Liver (tissue), 9 donors: ENCODE measurements around the gene ANO8. TPM values are rescaled to one million over a fixed set of nuclear protein-coding genes. Genes with fewer than 3 reads are reported as not detected.

Experiments used
- DNase-seq: peaks from one replicate; pipeline ENCODE4 v3.0.0-alpha.2; 2017; ENCODE audit warnings: low spot score
- H3K27ac ChIP-seq, 2 donors: one replicate each; pipeline ENCODE4 v1.7.0; 2013; ENCODE audit warnings: inconsistent platforms in 2 of 2, low read length in 2 of 2, control low read depth in 1 of 2, low read depth in 1 of 2, mild to moderate bottlenecking in 1 of 2
- H3K27me3 ChIP-seq, 4 donors: one replicate each; pipeline versions ENCODE4 v1.6.1 to v1.7.0; 2013; ENCODE audit warnings: low read length in 3 of 4, inconsistent platforms in 1 of 4, mild to moderate bottlenecking in 1 of 4, moderate library complexity in 1 of 4; ENCODE audit not compliant: control insufficient read depth in 4 of 4, insufficient read depth in 4 of 4
- H3K36me3 ChIP-seq, 4 donors: one replicate each; pipeline versions ENCODE4 v1.6.1 to v1.7.0; 2013; ENCODE audit warnings: low read length in 3 of 4, mild to moderate bottlenecking in 3 of 4, low read depth in 1 of 4, moderate library complexity in 1 of 4; ENCODE audit not compliant: control insufficient read depth in 4 of 4, insufficient read depth in 3 of 4
- H3K4me1 ChIP-seq, 4 donors: one replicate each; pipeline versions ENCODE4 v1.6.1 to v1.7.0; 2013; ENCODE audit warnings: low read length in 3 of 4, mild to moderate bottlenecking in 3 of 4, moderate library complexity in 1 of 4; ENCODE audit not compliant: control insufficient read depth in 4 of 4, insufficient read depth in 4 of 4
- H3K4me3 ChIP-seq, 3 donors: one replicate each; pipeline versions ENCODE4 v1.6.1 to v1.7.0; 2013; ENCODE audit warnings: low read length in 3 of 3, control low read depth in 1 of 3, low read depth in 1 of 3, mild to moderate bottlenecking in 1 of 3
- H3K9ac ChIP-seq, 2 donors: one replicate each; pipeline ENCODE4 v1.7.0; 2013; ENCODE audit warnings: low read length in 2 of 2, mild to moderate bottlenecking in 2 of 2, moderate library complexity in 2 of 2, control low read depth in 1 of 2, low read depth in 1 of 2
- H3K9me3 ChIP-seq, 4 donors: one replicate each; pipeline versions ENCODE4 v1.6.1 to v1.7.0; 2013; ENCODE audit warnings: low read length in 3 of 4; ENCODE audit not compliant: control insufficient read depth in 4 of 4
- EGR1 ChIP-seq, 2 donors: IDR thresholded peaks; 2 replicates each; pipeline ENCODE4 v1.6.1; 2016 to 2018; ENCODE audit warnings: antibody characterized with exemption in 2 of 2, low read depth in 2 of 2
- FOXA1 ChIP-seq: IDR thresholded peaks from 2 replicates; pipeline ENCODE4 v1.6.1; 2016; ENCODE audit warnings: antibody characterized with exemption
- FOXA2 ChIP-seq: IDR thresholded peaks from 2 replicates; pipeline ENCODE4 v1.6.1; 2016; ENCODE audit warnings: antibody characterized with exemption
- GABPA ChIP-seq, 2 donors: IDR thresholded peaks in 1 of 2; conservative IDR thresholded peaks in 1 of 2; 2 replicates each; pipeline ENCODE4 v1.6.1; 2016; ENCODE audit warnings: antibody characterized with exemption in 2 of 2, mild to moderate bottlenecking in 1 of 2, moderate library complexity in 1 of 2
- HNF4A ChIP-seq, 2 donors: conservative IDR thresholded peaks; 2 replicates each; pipeline ENCODE4 v1.6.1; 2016; ENCODE audit warnings: antibody characterized with exemption in 2 of 2, mild to moderate bottlenecking in 2 of 2
- HNF4G ChIP-seq: IDR thresholded peaks from 2 replicates; pipeline ENCODE4 v1.6.1; 2016; ENCODE audit warnings: antibody characterized with exemption
- JUND ChIP-seq, 2 donors: IDR thresholded peaks; 2 replicates each; pipeline ENCODE4 v1.6.1; 2016; ENCODE audit warnings: antibody characterized with exemption in 2 of 2
- NR2F2 ChIP-seq: IDR thresholded peaks from 2 replicates; pipeline ENCODE4 v1.6.1; 2016; ENCODE audit warnings: antibody characterized with exemption
- RAD21 ChIP-seq, 2 donors: IDR thresholded peaks; 2 replicates each; pipeline ENCODE4 v1.6.1; 2016; ENCODE audit warnings: antibody characterized with exemption in 2 of 2, mild to moderate bottlenecking in 2 of 2
- RXRA ChIP-seq, 2 donors: IDR thresholded peaks; 2 replicates each; pipeline ENCODE4 v1.6.1; 2017 to 2018; ENCODE audit warnings: antibody characterized with exemption in 2 of 2, mild to moderate bottlenecking in 1 of 2
- SP1 ChIP-seq: IDR thresholded peaks from 2 replicates; pipeline ENCODE4 v1.6.1; 2018; ENCODE audit warnings: antibody characterized with exemption, mild to moderate bottlenecking
- TAF1 ChIP-seq: conservative IDR thresholded peaks from 2 replicates; pipeline ENCODE4 v1.6.1; 2016; ENCODE audit warnings: antibody characterized with exemption, mild to moderate bottlenecking
- YY1 ChIP-seq: IDR thresholded peaks from 2 replicates; pipeline ENCODE4 v1.6.1; 2016; ENCODE audit warnings: antibody characterized with exemption, mild to moderate bottlenecking
- WGBS: extraction: QIAGEN DNeasy Blood & Tissue Kit; methylation state at CpG from one replicate; pipeline ENCODE4 v1.1.7; 2013; 5-methylcytosine and 5-hydroxymethylcytosine counted together
- polyA plus RNA-seq, 2 donors: library from polyadenylated mRNA; stranded (reverse) in 1 of 2; unstranded in 1 of 2; fragments of 200-250 nt in 1 of 2; fragments of >200 nt in 1 of 2; fragmentation: Nextera tagmentation in 1 of 2; extraction: Ambion mirVana in 1 of 2; gene quantifications; one replicate each; pipeline versions ENCODE4 v1.2.1 to v1.2.3, GENCODE V29; 2013 to 2015
- total RNA-seq, 2 donors: library from RNA; depleted of rRNA; stranded (reverse); fragments of >200 nt; gene quantifications; one replicate each; pipeline ENCODE4 v1.2.3, GENCODE V29; 2014
- TF ChIP-seq, protein P1 (sequence below): fragments of 150-350 bp; IDR thresholded peaks from 2 replicates; pipeline ENCODE4 v1.5.1; 2017; ENCODE audit warnings: improper control_type of control experiment, low read depth, low read length; ENCODE audit not compliant: missing input control
- TF ChIP-seq, protein P2 (sequence below): IDR thresholded peaks from 2 replicates; pipeline ENCODE4 v1.6.1; 2016; ENCODE audit warnings: antibody characterized with exemption
- TF ChIP-seq, protein P3 (sequence below): IDR thresholded peaks from 2 replicates; pipeline ENCODE4 v1.6.1; 2016; ENCODE audit warnings: antibody characterized with exemption
- TF ChIP-seq, protein P4 (sequence below): IDR thresholded peaks from 2 replicates; pipeline ENCODE4 v1.6.1; 2016; ENCODE audit warnings: antibody characterized with exemption, mild to moderate bottlenecking
- donor health status: healthy.
- donor health status: healthy.
- donor health status: healthy.
- donor health status: healthy.
- donor health status: healthy.

Gene ANO8
- total and polyA plus RNA-seq, 4 donors: 0.75 to 5.8 (median 2.1) TPM

- TF ChIP-seq, protein P1, sequence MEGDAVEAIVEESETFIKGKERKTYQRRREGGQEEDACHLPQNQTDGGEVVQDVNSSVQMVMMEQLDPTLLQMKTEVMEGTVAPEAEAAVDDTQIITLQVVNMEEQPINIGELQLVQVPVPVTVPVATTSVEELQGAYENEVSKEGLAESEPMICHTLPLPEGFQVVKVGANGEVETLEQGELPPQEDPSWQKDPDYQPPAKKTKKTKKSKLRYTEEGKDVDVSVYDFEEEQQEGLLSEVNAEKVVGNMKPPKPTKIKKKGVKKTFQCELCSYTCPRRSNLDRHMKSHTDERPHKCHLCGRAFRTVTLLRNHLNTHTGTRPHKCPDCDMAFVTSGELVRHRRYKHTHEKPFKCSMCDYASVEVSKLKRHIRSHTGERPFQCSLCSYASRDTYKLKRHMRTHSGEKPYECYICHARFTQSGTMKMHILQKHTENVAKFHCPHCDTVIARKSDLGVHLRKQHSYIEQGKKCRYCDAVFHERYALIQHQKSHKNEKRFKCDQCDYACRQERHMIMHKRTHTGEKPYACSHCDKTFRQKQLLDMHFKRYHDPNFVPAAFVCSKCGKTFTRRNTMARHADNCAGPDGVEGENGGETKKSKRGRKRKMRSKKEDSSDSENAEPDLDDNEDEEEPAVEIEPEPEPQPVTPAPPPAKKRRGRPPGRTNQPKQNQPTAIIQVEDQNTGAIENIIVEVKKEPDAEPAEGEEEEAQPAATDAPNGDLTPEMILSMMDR: no peak
Measured at GRCh38 chr19:17314007-17314593, 20.6 kb downstream of the ANO8 start (continued).

DNA sequence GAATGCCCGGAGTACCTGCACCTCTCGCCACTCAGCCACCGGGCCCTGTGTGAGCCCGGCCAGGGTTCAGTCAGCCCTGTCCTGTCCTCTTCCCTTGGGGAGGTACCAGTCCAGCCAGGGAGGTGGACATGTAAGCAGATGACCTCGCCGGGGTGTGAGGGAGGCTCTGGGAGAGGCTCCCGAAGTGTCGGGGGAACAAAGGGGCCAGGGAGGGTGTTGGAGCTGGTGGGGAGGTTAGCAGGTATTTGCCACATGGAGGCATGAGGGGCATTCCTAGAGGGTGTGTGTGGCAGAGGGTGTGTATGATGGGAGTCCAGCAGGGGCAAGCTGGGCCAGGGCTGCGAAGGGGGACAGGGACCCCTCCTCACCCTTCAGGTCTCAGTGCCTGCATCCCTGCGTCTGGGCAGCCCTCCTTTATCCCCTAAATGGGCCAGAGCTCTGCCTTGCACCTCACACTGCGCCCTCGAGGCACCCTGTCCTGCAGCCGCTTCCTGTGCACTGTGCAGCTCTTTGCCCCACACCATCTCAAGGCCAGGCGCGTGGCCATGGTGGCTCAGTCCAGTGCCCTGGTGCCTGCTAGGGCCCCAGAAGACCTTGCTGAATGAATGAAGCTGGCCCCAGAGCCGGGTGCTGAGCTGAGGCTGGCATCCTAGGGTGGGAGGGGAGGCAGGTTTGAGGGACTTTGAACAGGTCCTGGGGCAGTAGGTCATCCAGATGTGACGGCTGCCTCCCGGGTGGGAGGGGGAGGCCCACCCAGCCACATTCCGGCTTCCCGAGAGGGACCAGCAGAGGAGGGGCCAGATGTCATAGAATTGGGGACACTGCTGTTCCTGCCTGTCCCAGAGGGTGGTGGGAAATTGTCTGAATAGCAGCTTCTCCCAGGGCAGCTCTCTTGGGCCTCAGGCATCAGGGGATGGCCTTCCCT is 22.2 kb downstream of the ANO8 start:
- Histone ChIP-seq H3K4me1 (peaks cover 0 to 30% (median 18%) of the 10 kb centered on the region in 4 donors), H3K27ac (no peak overlapping the region), H3K4me3 (no peak overlapping the region), H3K9me3 (no peaks in the 10 kb centered on the region), H3K9ac (no peak overlapping the region), H3K36me3 (peaks cover 12 to 20% (median 17%) of the 10 kb centered on the region in 4 donors), H3K27me3 (no peaks in the 10 kb centered on the region)
- TF ChIP-seq YY1: no peak
- TF ChIP-seq GABPA (IDR thresholded peaks at IDR 0.05 in 1 of 2, conservative IDR thresholded peaks at IDR 0.05 in 1 of 2): no peak
- no peak for TF ChIP-seq EGR1 (IDR thresholded peaks at IDR 0.05; ENCODE audit: low read depth in 2 of 2)
- no peak for TF ChIP-seq FOXA1
- DNase-seq: no peak
- 85% methylated on average over 20 of the region's 20 CpGs for WGBS

DNA sequence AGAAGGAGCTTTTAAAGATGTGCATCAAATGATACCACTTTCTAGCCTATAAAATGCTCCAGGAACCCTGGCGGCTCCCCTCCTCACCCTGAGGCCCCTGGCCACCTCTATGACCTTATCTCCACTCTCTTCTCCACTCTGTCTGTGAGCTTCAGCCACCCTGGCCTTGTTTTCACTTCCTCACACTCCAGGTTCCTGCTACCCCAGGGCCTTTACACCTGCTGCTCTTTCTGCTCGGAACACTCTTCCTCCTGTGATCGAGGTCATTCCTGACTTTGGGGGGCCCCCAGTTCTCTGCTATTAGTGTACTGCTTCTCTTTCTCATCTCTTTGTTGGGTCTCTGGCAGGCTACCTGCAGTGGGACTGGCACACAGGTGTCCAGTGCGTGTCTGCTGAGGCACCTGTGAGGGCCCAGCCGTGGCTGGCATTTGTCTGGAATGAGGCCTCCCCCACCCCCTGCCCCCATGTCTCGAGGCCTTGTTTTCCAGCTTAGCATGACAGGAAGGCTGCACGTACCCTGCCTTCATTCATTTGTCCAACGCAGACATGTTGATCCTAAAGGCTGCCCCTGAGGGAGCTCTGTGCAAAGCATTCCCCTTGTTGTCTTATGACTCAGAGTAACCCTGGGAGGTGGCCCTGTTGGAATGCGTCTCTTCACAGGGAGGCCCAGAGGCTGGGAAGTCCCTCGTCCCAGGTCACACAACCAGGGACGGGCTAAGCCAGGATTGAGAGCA is 23.0 kb downstream of the ANO8 start:
- 81% methylated on average over 11 of the region's 11 CpGs for WGBS
- no peak for TF ChIP-seq SP1
- TF ChIP-seq RXRA (IDR thresholded peaks at IDR 0.05): no peak
- TF ChIP-seq, protein P2, sequence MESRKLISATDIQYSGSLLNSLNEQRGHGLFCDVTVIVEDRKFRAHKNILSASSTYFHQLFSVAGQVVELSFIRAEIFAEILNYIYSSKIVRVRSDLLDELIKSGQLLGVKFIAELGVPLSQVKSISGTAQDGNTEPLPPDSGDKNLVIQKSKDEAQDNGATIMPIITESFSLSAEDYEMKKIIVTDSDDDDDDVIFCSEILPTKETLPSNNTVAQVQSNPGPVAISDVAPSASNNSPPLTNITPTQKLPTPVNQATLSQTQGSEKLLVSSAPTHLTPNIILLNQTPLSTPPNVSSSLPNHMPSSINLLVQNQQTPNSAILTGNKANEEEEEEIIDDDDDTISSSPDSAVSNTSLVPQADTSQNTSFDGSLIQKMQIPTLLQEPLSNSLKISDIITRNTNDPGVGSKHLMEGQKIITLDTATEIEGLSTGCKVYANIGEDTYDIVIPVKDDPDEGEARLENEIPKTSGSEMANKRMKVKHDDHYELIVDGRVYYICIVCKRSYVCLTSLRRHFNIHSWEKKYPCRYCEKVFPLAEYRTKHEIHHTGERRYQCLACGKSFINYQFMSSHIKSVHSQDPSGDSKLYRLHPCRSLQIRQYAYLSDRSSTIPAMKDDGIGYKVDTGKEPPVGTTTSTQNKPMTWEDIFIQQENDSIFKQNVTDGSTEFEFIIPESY: no peak
- TF ChIP-seq, protein P1: no peak
- TF ChIP-seq HNF4A (conservative IDR thresholded peaks at IDR 0.05): no peak
- no peak for TF ChIP-seq EGR1 (IDR thresholded peaks at IDR 0.05; ENCODE audit: low read depth in 2 of 2)
- TF ChIP-seq NR2F2: no peak
- TF ChIP-seq, protein P3, sequence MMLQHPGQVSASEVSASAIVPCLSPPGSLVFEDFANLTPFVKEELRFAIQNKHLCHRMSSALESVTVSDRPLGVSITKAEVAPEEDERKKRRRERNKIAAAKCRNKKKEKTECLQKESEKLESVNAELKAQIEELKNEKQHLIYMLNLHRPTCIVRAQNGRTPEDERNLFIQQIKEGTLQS: no peak
- no peak for TF ChIP-seq HNF4G
- TF ChIP-seq YY1: no peak
- TF ChIP-seq FOXA2: no peak
- no peak for TF ChIP-seq RAD21 (IDR thresholded peaks at IDR 0.05)
- no peak for TF ChIP-seq TAF1
- TF ChIP-seq FOXA1: no peak
- TF ChIP-seq JUND (IDR thresholded peaks at IDR 0.05): no peak
- TF ChIP-seq, protein P4, sequence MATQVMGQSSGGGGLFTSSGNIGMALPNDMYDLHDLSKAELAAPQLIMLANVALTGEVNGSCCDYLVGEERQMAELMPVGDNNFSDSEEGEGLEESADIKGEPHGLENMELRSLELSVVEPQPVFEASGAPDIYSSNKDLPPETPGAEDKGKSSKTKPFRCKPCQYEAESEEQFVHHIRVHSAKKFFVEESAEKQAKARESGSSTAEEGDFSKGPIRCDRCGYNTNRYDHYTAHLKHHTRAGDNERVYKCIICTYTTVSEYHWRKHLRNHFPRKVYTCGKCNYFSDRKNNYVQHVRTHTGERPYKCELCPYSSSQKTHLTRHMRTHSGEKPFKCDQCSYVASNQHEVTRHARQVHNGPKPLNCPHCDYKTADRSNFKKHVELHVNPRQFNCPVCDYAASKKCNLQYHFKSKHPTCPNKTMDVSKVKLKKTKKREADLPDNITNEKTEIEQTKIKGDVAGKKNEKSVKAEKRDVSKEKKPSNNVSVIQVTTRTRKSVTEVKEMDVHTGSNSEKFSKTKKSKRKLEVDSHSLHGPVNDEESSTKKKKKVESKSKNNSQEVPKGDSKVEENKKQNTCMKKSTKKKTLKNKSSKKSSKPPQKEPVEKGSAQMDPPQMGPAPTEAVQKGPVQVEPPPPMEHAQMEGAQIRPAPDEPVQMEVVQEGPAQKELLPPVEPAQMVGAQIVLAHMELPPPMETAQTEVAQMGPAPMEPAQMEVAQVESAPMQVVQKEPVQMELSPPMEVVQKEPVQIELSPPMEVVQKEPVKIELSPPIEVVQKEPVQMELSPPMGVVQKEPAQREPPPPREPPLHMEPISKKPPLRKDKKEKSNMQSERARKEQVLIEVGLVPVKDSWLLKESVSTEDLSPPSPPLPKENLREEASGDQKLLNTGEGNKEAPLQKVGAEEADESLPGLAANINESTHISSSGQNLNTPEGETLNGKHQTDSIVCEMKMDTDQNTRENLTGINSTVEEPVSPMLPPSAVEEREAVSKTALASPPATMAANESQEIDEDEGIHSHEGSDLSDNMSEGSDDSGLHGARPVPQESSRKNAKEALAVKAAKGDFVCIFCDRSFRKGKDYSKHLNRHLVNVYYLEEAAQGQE: no peak
- TF ChIP-seq GABPA (IDR thresholded peaks at IDR 0.05 in 1 of 2, conservative IDR thresholded peaks at IDR 0.05 in 1 of 2): no peak
- H3K9me3 ChIP-seq: no peaks in the 10 kb centered on the region
- H3K27ac ChIP-seq: no peak overlapping the region
- peaks cover 12 to 20% (median 17%) of the 10 kb centered on the region in 4 donors for H3K36me3 ChIP-seq
- H3K27me3 ChIP-seq: no peaks in the 10 kb centered on the region
- no peak overlapping the region for H3K4me3 ChIP-seq
- DNase-seq: no peak
- H3K4me1 ChIP-seq: peaks cover 0 to 35% (median 21%) of the 10 kb centered on the region in 4 donors
- no peak overlapping the region for H3K9ac ChIP-seq
